Osteoblast (primary cell): Measurements from ENCODE around the gene EXOC2. TPM values are rescaled to one million over a fixed set of nuclear protein-coding genes. Genes with fewer than 3 reads are reported as not detected.

Source experiments
- DNase-seq: peaks from one replicate; pipeline ENCODE4 v3.0.0; 2011; ENCODE audit warnings: low spot score, mixed read lengths; ENCODE audit not compliant: insufficient read length; ENCODE audit errors: missing footprints
- H2AFZ ChIP-seq: 2 replicates; pipeline ENCODE4 v1.6.0; 2011; ENCODE audit warnings: mild to moderate bottlenecking, low read length
- H3K27ac ChIP-seq: 2 replicates; pipeline ENCODE4 v1.5.1; 2011; ENCODE audit warnings: mild to moderate bottlenecking, low read depth, low read length, moderate library complexity
- H3K27me3 ChIP-seq: 2 replicates; pipeline ENCODE4 v1.6.0; 2012; ENCODE audit warnings: mild to moderate bottlenecking, control low read depth, inconsistent platforms, low read length, moderate library complexity; ENCODE audit not compliant: insufficient read depth
- H3K36me3 ChIP-seq: 2 replicates; pipeline ENCODE4 v1.5.1; 2011; ENCODE audit warnings: mild to moderate bottlenecking, low read length, control low read depth, moderate library complexity; ENCODE audit not compliant: insufficient read depth
- H3K4me1 ChIP-seq: 2 replicates; pipeline ENCODE4 v1.5.1; 2011; ENCODE audit warnings: mild to moderate bottlenecking, low read length, control low read depth, moderate library complexity; ENCODE audit not compliant: insufficient read depth
- H3K4me2 ChIP-seq: 2 replicates; pipeline ENCODE4 v1.6.0; 2011; ENCODE audit warnings: mild to moderate bottlenecking, low read length; ENCODE audit not compliant: insufficient read depth
- H3K4me3 ChIP-seq: fragments of 200-600 bp; sonication (generic); 3 replicates; pipeline ENCODE4 v1.5.1; 2012; ENCODE audit warnings: mild to moderate bottlenecking, low read length, inconsistent platforms; ENCODE audit not compliant: insufficient read depth
- H3K79me2 ChIP-seq: 2 replicates; pipeline ENCODE4 v1.6.0; 2012; ENCODE audit warnings: mild to moderate bottlenecking, low read length, control low read depth, inconsistent platforms; ENCODE audit not compliant: insufficient read depth
- H3K9me3 ChIP-seq: 2 replicates; pipeline ENCODE4 v1.5.1; 2011; ENCODE audit warnings: low read depth, low read length, control low read depth
- H4K20me1 ChIP-seq: 2 replicates; pipeline ENCODE4 v1.6.0; 2012; ENCODE audit warnings: mild to moderate bottlenecking, low read length, control low read depth; ENCODE audit not compliant: insufficient read depth
- CTCF ChIP-seq: IDR thresholded peaks from 2 replicates; pipeline ENCODE4 v1.5.1; 2011; ENCODE audit warnings: mild to moderate bottlenecking, low read depth, low read length, moderate library complexity; ENCODE audit errors: extremely low read depth
- total RNA-seq: library from RNA; depleted of rRNA; stranded (reverse); fragments of >200 nt; gene quantifications from 2 replicates; pipeline ENCODE4 v1.2.3, GENCODE V29; 2012

EXOC2 gene
- total RNA-seq, 1 donor = 19.5 TPM

- peaks cover 5% of the 10 kb centered on the region for H3K36me3 ChIP-seq
- DNase-seq = no peak
- TF ChIP-seq CTCF = no peak
- H4K20me1 ChIP-seq = peaks cover 2% of the 10 kb centered on the region
- no peak overlapping the region for H3K27ac ChIP-seq
- H3K4me1 ChIP-seq = peaks cover 5% of the 10 kb centered on the region
- no peaks in the 10 kb centered on the region for H3K27me3 ChIP-seq
- H2AFZ ChIP-seq = peak overlapping the region; percentile 98
- H3K79me2 ChIP-seq = peaks cover 38% of the 10 kb centered on the region
- peak overlapping the region; percentile 95 for H3K4me3 ChIP-seq
- H3K4me2 ChIP-seq = peak overlapping the region; percentile 98
- H3K9me3 ChIP-seq = no peaks in the 10 kb centered on the region
Measured at GRCh38 chr6:693723-694009, 727 bp upstream of the EXOC2 start.

GRCh38 chr6:692356-692851, 535 bp downstream of the EXOC2 start:
- Histone ChIP-seq H3K79me2 (peaks cover 51% of the 10 kb centered on the region), H4K20me1 (peaks cover 2% of the 10 kb centered on the region), H2AFZ (peak overlapping the region; percentile 95), H3K4me1 (peaks cover 5% of the 10 kb centered on the region), H3K4me2 (peak overlapping the region; percentile 98), H3K27me3 (no peaks in the 10 kb centered on the region), H3K4me3 (peak overlapping the region; percentile 95), H3K27ac (peak overlapping the region; percentile 66), H3K9me3 (no peaks in the 10 kb centered on the region), H3K36me3 (peaks cover 5% of the 10 kb centered on the region)
- peak; percentile 92 for DNase-seq
- TF ChIP-seq CTCF = no peak

DNA sequence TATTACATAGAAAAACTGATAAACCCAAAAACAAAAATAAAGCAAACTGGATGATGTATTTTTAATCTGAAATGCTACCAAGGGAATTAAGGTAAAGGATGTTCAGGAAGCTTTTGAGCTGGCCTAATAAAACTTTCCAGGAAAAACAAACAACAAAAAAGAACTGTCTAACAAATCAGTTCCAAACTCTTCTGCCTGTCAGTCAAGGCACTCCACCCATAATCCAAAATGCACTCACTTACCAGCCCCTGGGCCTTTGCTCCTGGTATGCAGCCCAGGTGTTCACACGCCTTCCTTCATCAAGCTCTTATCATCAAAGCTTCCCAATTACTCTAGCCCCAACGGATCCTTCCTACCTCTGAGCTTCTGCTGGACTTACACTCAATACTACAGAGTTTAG, 3.7 kb downstream of the EXOC2 start:
- no peak overlapping the region for H3K4me3 ChIP-seq
- peaks cover 18% of the 10 kb centered on the region for H3K4me1 ChIP-seq
- no peaks in the 10 kb centered on the region for H3K27me3 ChIP-seq
- TF ChIP-seq CTCF = no peak
- H3K4me2 ChIP-seq = no peak overlapping the region
- H3K9me3 ChIP-seq = no peaks in the 10 kb centered on the region
- H3K79me2 ChIP-seq = peaks cover 68% of the 10 kb centered on the region
- H2AFZ ChIP-seq = no peak overlapping the region
- DNase-seq = no peak
- peaks cover 5% of the 10 kb centered on the region for H3K36me3 ChIP-seq
- peaks cover 4% of the 10 kb centered on the region for H4K20me1 ChIP-seq
- no peak overlapping the region for H3K27ac ChIP-seq

DNA sequence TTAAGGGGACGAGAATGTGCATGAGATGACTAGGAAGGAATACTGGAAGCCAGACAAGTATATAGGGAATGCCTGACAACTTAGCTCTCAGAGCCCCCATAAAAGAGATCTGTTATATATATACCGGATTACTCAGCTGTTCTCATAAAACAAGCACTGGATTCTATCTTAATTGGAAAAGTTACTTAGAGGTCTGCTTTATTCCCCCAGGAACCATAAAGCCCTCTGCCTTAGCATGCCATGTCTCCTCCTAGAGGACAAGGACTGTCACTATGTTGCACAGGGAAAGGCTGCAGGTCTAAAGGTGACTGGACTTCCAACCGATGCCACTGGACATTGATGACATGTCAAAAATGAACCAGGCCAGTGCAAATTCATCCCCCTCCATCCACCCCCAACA, 6.4 kb downstream of the EXOC2 start:
- no peak overlapping the region for H3K4me3 ChIP-seq
- H3K27ac ChIP-seq = no peak overlapping the region
- H4K20me1 ChIP-seq = peaks cover 7% of the 10 kb centered on the region
- peaks cover 80% of the 10 kb centered on the region for H3K79me2 ChIP-seq
- peaks cover 36% of the 10 kb centered on the region for H3K4me1 ChIP-seq
- peaks cover 5% of the 10 kb centered on the region for H3K36me3 ChIP-seq
- no peaks in the 10 kb centered on the region for H3K9me3 ChIP-seq
- TF ChIP-seq CTCF = peak; percentile 37
- H3K27me3 ChIP-seq = no peaks in the 10 kb centered on the region
- no peak overlapping the region for H2AFZ ChIP-seq
- no peak overlapping the region for H3K4me2 ChIP-seq
- DNase-seq = peak; percentile 51
